Activated CD4-positive, alpha-beta T cell treated with anti-CD3 and anti-CD28 coated beads for 36 hours (primary cell): ENCODE measurements around the gene CRB2. TPM values are rescaled to one million over a fixed set of nuclear protein-coding genes. Genes with fewer than 3 reads are reported as not detected.
A peak's percentile ranks its signal among the peaks of the same experiment; 100 is the strongest.

Experiments used
- ATAC-seq: fragments of 200-7000 bp; cut with Tn5 transposase; one replicate; pipeline ENCODE4 v1.10.0; 2021; ENCODE audit warnings: mild to moderate bottlenecking, moderate library complexity
- CTCF ChIA-PET: fragments of 350-600 bp; sonication (Branson Sonifier 250); formaldehyde crosslinking; loops from one replicate; lab custom pipeline; 2021; ENCODE audit warnings: antibody characterized with exemption; lab: Charles Lee
- POLR2A ChIA-PET: fragments of 350-600 bp; sonication (Branson Sonifier 250); formaldehyde crosslinking; loops from one replicate; lab custom pipeline; 2021; ENCODE audit warnings: antibody characterized with exemption, inconsistent platforms; lab: Charles Lee
- DNase-seq: peaks from one replicate; pipeline ENCODE4 v3.0.0-alpha.2; 2020
- H3K27ac Mint-ChIP-seq: one replicate; pipeline ENCODE4 v1.8.0; 2021; ENCODE audit warnings: mixed read lengths
- H3K27me3 Mint-ChIP-seq: one replicate; pipeline ENCODE4 v1.8.0; 2021; ENCODE audit warnings: mixed read lengths
- H3K36me3 Mint-ChIP-seq: one replicate; pipeline ENCODE4 v1.8.0; 2021; ENCODE audit warnings: low read depth, mixed read lengths
- H3K4me1 Mint-ChIP-seq: one replicate; pipeline ENCODE4 v1.8.0; 2021; ENCODE audit warnings: mixed read lengths
- H3K4me3 Mint-ChIP-seq: one replicate; pipeline ENCODE4 v1.8.0; 2021; ENCODE audit warnings: mild to moderate bottlenecking, moderate library complexity, mixed read lengths
- H3K9me3 Mint-ChIP-seq: one replicate; pipeline ENCODE4 v1.8.0; 2021; ENCODE audit warnings: low read depth, mixed read lengths
- intact Hi-C, 2 experiments: fragments of 100-400 bp; cut with DNase I in 1 of 2; cut with micrococcal nuclease in 1 of 2; formaldehyde crosslinking; loops; one replicate each; pipeline versions ENCODE4 v1.14.2 to v1.15.1; 2022 to 2024; cut with DNase I, micrococcal nuclease
- total RNA-seq, 2 experiments: library from RNA; stranded (reverse); gene quantifications; one replicate each; pipeline ENCODE4 v1.2.3, GENCODE V29; 2021

Gene CRB2
- total RNA-seq, 2 experiments from 2014 or later = not detected

GRCh38 chr9:123399803-123400378 is 43.9 kb downstream of the CRB2 start:
- H3K4me1 Mint-ChIP-seq = no peaks in the 10 kb centered on the region
- DNase-seq (peak; percentile 61), ATAC-seq (peak; percentile 51)
- no peaks in the 10 kb centered on the region for H3K9me3 Mint-ChIP-seq
- ChIA-PET POLR2A (no interaction called here), CTCF (interaction anchor here (0.6 to 1.3 kb wide), 4 partner anchors 11 to 291 kb away, joined by 3 to 4 read pairs (median 3); no protein-coding TSS in a partner anchor)
- H3K36me3 Mint-ChIP-seq = no peaks in the 10 kb centered on the region
- intact Hi-C loops = loop anchor here in 1 of 2 experiments (10.0 kb wide), 1 partner anchor 645 kb away; no protein-coding TSS in a partner anchor
- H3K27ac Mint-ChIP-seq = no peak overlapping the region
- no peak overlapping the region for H3K4me3 Mint-ChIP-seq
- H3K27me3 Mint-ChIP-seq = no peaks in the 10 kb centered on the region

GRCh38 chr9:123400926-123401503 is 45.0 kb downstream of the CRB2 start:
- DNase-seq (no peak), ATAC-seq (no peak)
- Mint-ChIP-seq H3K9me3 (no peaks in the 10 kb centered on the region), H3K36me3 (no peaks in the 10 kb centered on the region), H3K4me1 (no peaks in the 10 kb centered on the region), H3K4me3 (no peak overlapping the region), H3K27me3 (no peaks in the 10 kb centered on the region), H3K27ac (no peak overlapping the region)
- ChIA-PET POLR2A (no interaction called here), CTCF (interaction anchor here (0.5 to 1.5 kb wide), 5 partner anchors 13 to 1018 kb away, joined by 3 to 6 read pairs (median 3); no protein-coding TSS in a partner anchor)
- intact Hi-C loops = loop anchor here in 1 of 2 experiments (10.0 kb wide), 1 partner anchor 644 kb away; no protein-coding TSS in a partner anchor

GRCh38 chr9:123401879-123402513 is 46.0 kb downstream of the CRB2 start:
- CTCF ChIA-PET = interaction anchor here (0.5 to 1.5 kb wide), 2 partner anchors 639 to 1017 kb away, joined by 3 to 6 read pairs; no protein-coding TSS in a partner anchor
- ATAC-seq (no peak), DNase-seq (peak; percentile 36)
- Mint-ChIP-seq H3K27ac (no peak overlapping the region), H3K9me3 (no peaks in the 10 kb centered on the region), H3K4me3 (no peak overlapping the region), H3K4me1 (peaks cover 3% of the 10 kb centered on the region), H3K36me3 (no peaks in the 10 kb centered on the region), H3K27me3 (no peaks in the 10 kb centered on the region)
- POLR2A ChIA-PET = no interaction called here
- intact Hi-C loops = loop anchor here (2.0 to 10.0 kb wide), 2 partner anchors 639 to 643 kb away; no protein-coding TSS in a partner anchor

- ATAC-seq (no peak), DNase-seq (no peak)
- CTCF ChIA-PET = interaction anchor here (1.0 to 1.1 kb wide), 2 partner anchors 15 to 295 kb away, joined by 3 to 4 read pairs; no protein-coding TSS in a partner anchor
- no peaks in the 10 kb centered on the region for H3K27me3 Mint-ChIP-seq
- H3K4me1 Mint-ChIP-seq = peaks cover 3% of the 10 kb centered on the region
- no peak overlapping the region for H3K4me3 Mint-ChIP-seq
- no peaks in the 10 kb centered on the region for H3K36me3 Mint-ChIP-seq
- H3K27ac Mint-ChIP-seq = no peak overlapping the region
- POLR2A ChIA-PET = no interaction called here
- intact Hi-C loops = loop anchor here (2.0 to 10.0 kb wide), 2 partner anchors 638 to 642 kb away; no protein-coding TSS in a partner anchor
- no peaks in the 10 kb centered on the region for H3K9me3 Mint-ChIP-seq
These were observed 47.0 kb downstream of the CRB2 start for GRCh38 chr9:123402981-123403509.

- ATAC-seq = no peak
These were observed 50.0 kb downstream of the CRB2 start for GRCh38 chr9:123406016-123406415.

GRCh38 chr9:123406691-123407216 is 50.8 kb downstream of the CRB2 start:
- no peak for ATAC-seq

More at GRCh38 chr9:123406016-123406415, 50.0 kb downstream of the CRB2 start:
- ChIA-PET POLR2A (no interaction called here), CTCF (interaction anchor here (0.6 kb wide), 1 partner anchor 38 kb away, joined by 3 read pairs; no protein-coding TSS in a partner anchor)
- no peaks in the 10 kb centered on the region for H3K36me3 Mint-ChIP-seq
- DNase-seq = no peak
- no peak overlapping the region for H3K4me3 Mint-ChIP-seq
- H3K27ac Mint-ChIP-seq = no peak overlapping the region
- H3K9me3 Mint-ChIP-seq = no peaks in the 10 kb centered on the region
- peaks cover 3% of the 10 kb centered on the region for H3K4me1 Mint-ChIP-seq
- no peaks in the 10 kb centered on the region for H3K27me3 Mint-ChIP-seq
- intact Hi-C loops = loop anchor here in 1 of 2 experiments (10.0 kb wide), 1 partner anchor 639 kb away; no protein-coding TSS in a partner anchor

GRCh38 chr9:123407217-123407851 is 51.3 kb downstream of the CRB2 start:
- intact Hi-C loops = loop anchor here in 1 of 2 experiments (10.0 kb wide), 1 partner anchor 637 kb away; no protein-coding TSS in a partner anchor
- H3K27ac Mint-ChIP-seq = no peak overlapping the region

More at GRCh38 chr9:123406691-123407216, 50.8 kb downstream of the CRB2 start:
- ChIA-PET CTCF (no interaction called here), POLR2A (no interaction called here)
- Mint-ChIP-seq H3K4me1 (peaks cover 3% of the 10 kb centered on the region), H3K27me3 (no peaks in the 10 kb centered on the region), H3K9me3 (no peaks in the 10 kb centered on the region), H3K4me3 (no peak overlapping the region), H3K36me3 (no peaks in the 10 kb centered on the region), H3K27ac (no peak overlapping the region)
- DNase-seq = no peak
- intact Hi-C loops = loop anchor here in 1 of 2 experiments (10.0 kb wide), 1 partner anchor 638 kb away; no protein-coding TSS in a partner anchor

GRCh38 chr9:123408313-123409262 is 52.6 kb downstream of the CRB2 start:
- Mint-ChIP-seq H3K4me3 (no peak overlapping the region), H3K9me3 (no peaks in the 10 kb centered on the region), H3K27ac (no peak overlapping the region), H3K36me3 (no peaks in the 10 kb centered on the region), H3K27me3 (no peaks in the 10 kb centered on the region), H3K4me1 (peaks cover 3% of the 10 kb centered on the region)
- intact Hi-C loops = loop anchor here in 1 of 2 experiments (10.0 kb wide), 1 partner anchor 636 kb away; no protein-coding TSS in a partner anchor
- ATAC-seq (no peak), DNase-seq (no peak)
- POLR2A ChIA-PET = no interaction called here
- CTCF ChIA-PET = interaction anchor here (0.6 to 1.1 kb wide), 3 partner anchors 10 to 632 kb away, joined by 3 read pairs; no protein-coding TSS in a partner anchor

More at GRCh38 chr9:123407217-123407851, 51.3 kb downstream of the CRB2 start:
- H3K9me3 Mint-ChIP-seq = no peaks in the 10 kb centered on the region
- H3K36me3 Mint-ChIP-seq = no peaks in the 10 kb centered on the region
- ATAC-seq (no peak), DNase-seq (no peak)
- CTCF ChIA-PET = interaction anchor here (0.5 kb wide), 1 partner anchor 384 kb away, joined by 4 read pairs; no protein-coding TSS in a partner anchor
- no peaks in the 10 kb centered on the region for H3K27me3 Mint-ChIP-seq
- POLR2A ChIA-PET = no interaction called here
- peaks cover 3% of the 10 kb centered on the region for H3K4me1 Mint-ChIP-seq
- H3K4me3 Mint-ChIP-seq = no peak overlapping the region

- intact Hi-C loops = no loop called here
- Mint-ChIP-seq H3K9me3 (no peaks in the 10 kb centered on the region), H3K36me3 (no peaks in the 10 kb centered on the region), H3K27me3 (no peaks in the 10 kb centered on the region), H3K4me1 (peaks cover 3% of the 10 kb centered on the region), H3K4me3 (no peak overlapping the region), H3K27ac (no peak overlapping the region)
- ATAC-seq (no peak), DNase-seq (no peak)
- CTCF ChIA-PET = interaction anchor here (0.9 to 1.2 kb wide), 2 partner anchors 16 to 543 kb away, joined by 3 read pairs; no protein-coding TSS in a partner anchor
- POLR2A ChIA-PET = no interaction called here
These were observed 54.4 kb downstream of the CRB2 start for GRCh38 chr9:123410281-123410910.
